Right atrium auricular region (tissue), 2 donors: ENCODE results near the gene TECPR2. TPM values are rescaled to one million over a fixed set of nuclear protein-coding genes. Genes with fewer than 3 reads are reported as not detected.
"Not testable (repeated sequence)": the region's sequence is repeated elsewhere in the genome, so short reads cannot be mapped to it uniquely, and the experiment has no call there.

ENCODE experiments used
- DNase-seq: peaks from one replicate; pipeline ENCODE4 v3.0.0-alpha.2; 2019; ENCODE audit warnings: low spot score
- H3K27ac ChIP-seq, 2 donors: fragments of 200-600 bp; sonication (generic); 1 replicate in 1 of 2; 2 replicates in 1 of 2; pipeline ENCODE4 v1.5.1; 2016 to 2019
- H3K27me3 ChIP-seq, 2 donors: fragments of 200-600 bp; sonication (generic); one replicate each; pipeline versions ENCODE4 v1.5.1 to v1.6.0; 2017 to 2019
- H3K36me3 ChIP-seq: fragments of 200-600 bp; sonication (generic); one replicate; pipeline ENCODE4 v1.5.1; 2016
- H3K4me1 ChIP-seq, 2 donors: fragments of 200-600 bp; sonication (generic); one replicate each; pipeline versions ENCODE4 v1.5.1 to v1.6.0; 2017 to 2019
- H3K4me3 ChIP-seq, 2 donors: fragments of 200-600 bp; sonication (generic); 1 replicate in 1 of 2; 2 replicates in 1 of 2; pipeline ENCODE4 v1.5.1; 2017 to 2019; ENCODE audit warnings: mild to moderate bottlenecking in 1 of 2, moderate library complexity in 1 of 2
- H3K9me3 ChIP-seq, 2 donors: fragments of 200-600 bp; sonication (generic); one replicate each; pipeline ENCODE4 v1.5.1; 2019
- CTCF ChIP-seq, 2 donors: fragments of 200-600 bp; sonication (generic); IDR thresholded peaks; one replicate each; pipeline ENCODE4 v1.5.1; 2019; ENCODE audit warnings: antibody characterized with exemption in 2 of 2
- total RNA-seq, 2 donors: library from RNA; depleted of rRNA; stranded (reverse); fragments of >200 nt; gene quantifications; one replicate each; pipeline ENCODE4 v1.1.0, GENCODE V29; 2016

TECPR2 gene
- total RNA-seq, 2 donors from 2014 or later, result 13.2 to 15.5 TPM

GRCh38 chr14:102516531-102517391, 154.0 kb downstream of the TECPR2 start:
- peaks cover 0 to 6% of the 10 kb centered on the region in 2 donors for H3K4me1 ChIP-seq
- TF ChIP-seq CTCF (IDR thresholded peaks at IDR 0.05), result peak; percentile 93 to 100
- H3K4me3 ChIP-seq, result peak overlapping the region; percentile 60 to 81
- H3K27me3 ChIP-seq, result no peaks in the 10 kb centered on the region
- DNase-seq, result no peak
- no peaks in the 10 kb centered on the region for H3K9me3 ChIP-seq
- peak overlapping the region; percentile 46 to 74 for H3K27ac ChIP-seq
- no peaks in the 10 kb centered on the region for H3K36me3 ChIP-seq

GRCh38 chr14:102517392-102518062, 154.8 kb downstream of the TECPR2 start:
- peaks cover 0 to 6% of the 10 kb centered on the region in 2 donors for H3K4me1 ChIP-seq
- H3K9me3 ChIP-seq, result no peaks in the 10 kb centered on the region
- peak overlapping the region; percentile 46 to 74 for H3K27ac ChIP-seq
- H3K36me3 ChIP-seq, result no peaks in the 10 kb centered on the region
- H3K4me3 ChIP-seq, result peak overlapping the region; percentile 60 to 81
- H3K27me3 ChIP-seq, result no peaks in the 10 kb centered on the region
- TF ChIP-seq CTCF (IDR thresholded peaks at IDR 0.05), result no peak
- DNase-seq, result no peak

GRCh38 chr14:102518063-102518648, 155.4 kb downstream of the TECPR2 start:
- Histone ChIP-seq H3K9me3 (no peaks in the 10 kb centered on the region), H3K27ac (no peak overlapping the region), H3K36me3 (no peaks in the 10 kb centered on the region), H3K4me3 (no peak overlapping the region), H3K4me1 (peaks cover 0 to 6% of the 10 kb centered on the region in 2 donors), H3K27me3 (no peaks in the 10 kb centered on the region)
- no peak for TF ChIP-seq CTCF (IDR thresholded peaks at IDR 0.05)
- DNase-seq, result no peak

GRCh38 chr14:102519709-102520108, 157.0 kb downstream of the TECPR2 start:
- H3K4me1 ChIP-seq, result peaks cover 0 to 17% of the 10 kb centered on the region in 2 donors

GRCh38 chr14:102523200-102523568, 160.4 kb downstream of the TECPR2 start:
- H3K27me3 ChIP-seq, result no peaks in the 10 kb centered on the region
- no peaks in the 10 kb centered on the region for H3K9me3 ChIP-seq
- H3K4me1 ChIP-seq, result peaks cover 0 to 17% of the 10 kb centered on the region in 2 donors
- no peak for TF ChIP-seq CTCF (IDR thresholded peaks at IDR 0.05)
- DNase-seq, result no peak
- no peaks in the 10 kb centered on the region for H3K36me3 ChIP-seq
- no peak overlapping the region for H3K27ac ChIP-seq
- H3K4me3 ChIP-seq, result no peak overlapping the region

More at GRCh38 chr14:102519709-102520108, 157.0 kb downstream of the TECPR2 start:
- not testable (repeated sequence) for H3K4me3 ChIP-seq, H3K36me3 ChIP-seq, DNase-seq, H3K27me3 ChIP-seq, H3K9me3 ChIP-seq, H3K27ac ChIP-seq
